ENCODE data around the gene CCZ1. TPM values are rescaled to one million over a fixed set of nuclear protein-coding genes. Genes with fewer than 3 reads are reported as not detected.
"Not testable (repeated sequence)": the region's sequence is repeated elsewhere in the genome, so short reads cannot be mapped to it uniquely, and the experiment has no call there.

CCZ1 gene
- polyA plus RNA-seq, 1 of the 3 experiments (the other 2 are of a cell fraction) = 69.8 TPM

- POLR2A ChIA-PET = interaction anchor here (0.6 kb wide), 1 partner anchor 453 kb away, joined by 4 read pairs; no protein-coding TSS in a partner anchor
- H3K36me3 ChIP-seq (replicated peaks in 1 of 2; ENCODE audit: control insufficient read depth in 1 of 2, insufficient read depth in 2 of 2, low read length in 1 of 2); H2AFZ ChIP-seq (ENCODE audit: low read depth); DNase-seq; H4K20me1 ChIP-seq (ENCODE audit: insufficient read depth); H3K27ac ChIP-seq (ENCODE audit: low read depth in 2 of 2, low read length in 1 of 2); H3K79me2 ChIP-seq (ENCODE audit: insufficient read depth); H3F3A ChIP-seq (replicated peaks; ENCODE audit: insufficient read depth); H3K4me2 ChIP-seq; H3K9me2 ChIP-seq; H3K4me3 ChIP-seq (ENCODE audit: low read depth in 2 of 2, low read length in 1 of 2); H3K9me3 ChIP-seq; H3K9ac ChIP-seq; H3K4me1 ChIP-seq (ENCODE audit: control insufficient read depth in 1 of 2, insufficient read depth in 2 of 2, low read depth in 1 of 2, low read length in 1 of 2): not testable (repeated sequence)
- WGBS (ENCODE audit: low lambda C conversion rate) = 37% methylated on average over 9 of the region's 9 CpGs
- H3K27me3 ChIP-seq (ENCODE audit: insufficient read depth) = peaks cover 19% of the 10 kb centered on the region
- CTCF ChIA-PET = interaction anchor here (1.2 kb wide), 1 partner anchor 9 kb away, joined by 3 read pairs; no protein-coding TSS in a partner anchor
These were observed 33.1 kb upstream of the CCZ1 start for GRCh38 chr7:5865279-5865931.

GRCh38 chr7:5867060-5867459 is 31.5 kb upstream of the CCZ1 start:
- Histone ChIP-seq H3K27me3 (ENCODE audit: insufficient read depth) (peaks cover 19% of the 10 kb centered on the region), H3K79me2 (ENCODE audit: insufficient read depth) (no peaks in the 10 kb centered on the region), H3K9me2 (no peaks in the 10 kb centered on the region), H3K4me3 (ENCODE audit: low read depth in 2 of 2, low read length in 1 of 2) (no peak overlapping the region), H2AFZ (ENCODE audit: low read depth) (no peak overlapping the region), H3F3A (replicated peaks; ENCODE audit: insufficient read depth) (no peaks in the 10 kb centered on the region), H3K36me3 (replicated peaks in 1 of 2; ENCODE audit: control insufficient read depth in 1 of 2, insufficient read depth in 2 of 2, low read length in 1 of 2) (no peaks in the 10 kb centered on the region), H3K4me2 (no peak overlapping the region), H3K27ac (ENCODE audit: low read depth in 2 of 2, low read length in 1 of 2) (no peak overlapping the region), H3K4me1 (ENCODE audit: control insufficient read depth in 1 of 2, insufficient read depth in 2 of 2, low read depth in 1 of 2, low read length in 1 of 2) (no peaks in the 10 kb centered on the region), H3K9me3 (no peaks in the 10 kb centered on the region), H4K20me1 (ENCODE audit: insufficient read depth) (no peaks in the 10 kb centered on the region), H3K9ac (no peak overlapping the region)
- CTCF ChIA-PET = interaction anchor here (0.6 kb wide), 1 partner anchor 723 kb away, joined by 3 read pairs; the partner anchor contains the start of gene INTS15
- POLR2A ChIA-PET = no interaction called here
- no peak for DNase-seq
- WGBS (ENCODE audit: low lambda C conversion rate) = 72% methylated on average over 6 of the region's 6 CpGs
- TF ChIP-seq FOXJ3 (CRISPR knock-in tag; IDR thresholded peaks at IDR 0.05) (no peak), RFX5 (IDR thresholded peaks at IDR 0.05; ENCODE audit: low read length) (no peak), GATA2 (CRISPR knock-in tag; IDR thresholded peaks at IDR 0.05) (no peak), GABPA (IDR thresholded peaks at IDR 0.05; ENCODE audit: low read depth) (no peak), EZH2phosphoT487 (IDR thresholded peaks at IDR 0.05; ENCODE audit: borderline replicate concordance, low read depth) (no peak), FOXM1 (IDR thresholded peaks at IDR 0.05; ENCODE audit: low read depth) (no peak), ELF1 (IDR thresholded peaks at IDR 0.05) (no peak), NRF1 (IDR thresholded peaks at IDR 0.05; ENCODE audit: low read depth, low read length) (no peak)
- TF ChIP-seq, protein P1, sequence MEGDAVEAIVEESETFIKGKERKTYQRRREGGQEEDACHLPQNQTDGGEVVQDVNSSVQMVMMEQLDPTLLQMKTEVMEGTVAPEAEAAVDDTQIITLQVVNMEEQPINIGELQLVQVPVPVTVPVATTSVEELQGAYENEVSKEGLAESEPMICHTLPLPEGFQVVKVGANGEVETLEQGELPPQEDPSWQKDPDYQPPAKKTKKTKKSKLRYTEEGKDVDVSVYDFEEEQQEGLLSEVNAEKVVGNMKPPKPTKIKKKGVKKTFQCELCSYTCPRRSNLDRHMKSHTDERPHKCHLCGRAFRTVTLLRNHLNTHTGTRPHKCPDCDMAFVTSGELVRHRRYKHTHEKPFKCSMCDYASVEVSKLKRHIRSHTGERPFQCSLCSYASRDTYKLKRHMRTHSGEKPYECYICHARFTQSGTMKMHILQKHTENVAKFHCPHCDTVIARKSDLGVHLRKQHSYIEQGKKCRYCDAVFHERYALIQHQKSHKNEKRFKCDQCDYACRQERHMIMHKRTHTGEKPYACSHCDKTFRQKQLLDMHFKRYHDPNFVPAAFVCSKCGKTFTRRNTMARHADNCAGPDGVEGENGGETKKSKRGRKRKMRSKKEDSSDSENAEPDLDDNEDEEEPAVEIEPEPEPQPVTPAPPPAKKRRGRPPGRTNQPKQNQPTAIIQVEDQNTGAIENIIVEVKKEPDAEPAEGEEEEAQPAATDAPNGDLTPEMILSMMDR (IDR thresholded peaks at IDR 0.05) = no peak

GRCh38 chr7:5868928-5869341 is 29.6 kb upstream of the CCZ1 start:
- H3K4me2 ChIP-seq; H3K36me3 ChIP-seq (replicated peaks in 1 of 2; ENCODE audit: control insufficient read depth in 1 of 2, insufficient read depth in 2 of 2, low read length in 1 of 2); POLR2A ChIA-PET; H3K79me2 ChIP-seq (ENCODE audit: insufficient read depth); H3K27me3 ChIP-seq (ENCODE audit: insufficient read depth); H3K27ac ChIP-seq (ENCODE audit: low read depth in 2 of 2, low read length in 1 of 2); H3K9ac ChIP-seq; DNase-seq; H4K20me1 ChIP-seq (ENCODE audit: insufficient read depth); H2AFZ ChIP-seq (ENCODE audit: low read depth); H3K9me2 ChIP-seq; H3K4me1 ChIP-seq (ENCODE audit: control insufficient read depth in 1 of 2, insufficient read depth in 2 of 2, low read depth in 1 of 2, low read length in 1 of 2); H3K4me3 ChIP-seq (ENCODE audit: low read depth in 2 of 2, low read length in 1 of 2); H3F3A ChIP-seq (replicated peaks; ENCODE audit: insufficient read depth); H3K9me3 ChIP-seq: not testable (repeated sequence)
- CTCF ChIA-PET = interaction anchor here (2.6 kb wide), 1 partner anchor 12 kb away, joined by 14 read pairs; no protein-coding TSS in a partner anchor
- 76% methylated on average over 6 of the region's 6 CpGs for WGBS (ENCODE audit: low lambda C conversion rate)
